ENCODE data around the gene GOLGA7B. TPM values are rescaled to one million over a fixed set of nuclear protein-coding genes. Genes with fewer than 3 reads are reported as not detected.

Gene GOLGA7B
- total RNA-seq, 1 donor from 2014 or later = 0.05 TPM

DNA sequence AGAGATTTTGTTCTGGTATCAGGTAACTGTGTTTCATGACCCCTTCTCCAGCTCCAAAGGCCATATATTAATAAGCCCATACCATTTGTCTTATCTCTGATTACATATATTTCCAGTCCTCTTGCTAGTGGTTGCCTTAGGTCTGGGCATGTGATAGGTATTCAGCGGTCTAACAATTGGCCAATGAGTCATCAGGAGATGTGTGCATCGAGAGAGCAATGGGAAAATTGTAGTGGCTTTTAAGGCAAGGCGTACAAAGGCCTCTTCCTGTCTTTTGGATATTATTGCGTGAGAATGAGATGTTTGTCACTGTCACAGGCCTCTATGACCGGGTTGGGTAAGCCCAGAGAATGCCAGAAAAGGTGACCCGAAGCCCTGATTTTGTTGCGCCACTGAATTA, 39.2 kb upstream of the GOLGA7B start:
- no peak overlapping the region for H3K4me3 Mint-ChIP-seq (ENCODE audit: unreplicated experiment)
- TF ChIP-seq, protein P1, sequence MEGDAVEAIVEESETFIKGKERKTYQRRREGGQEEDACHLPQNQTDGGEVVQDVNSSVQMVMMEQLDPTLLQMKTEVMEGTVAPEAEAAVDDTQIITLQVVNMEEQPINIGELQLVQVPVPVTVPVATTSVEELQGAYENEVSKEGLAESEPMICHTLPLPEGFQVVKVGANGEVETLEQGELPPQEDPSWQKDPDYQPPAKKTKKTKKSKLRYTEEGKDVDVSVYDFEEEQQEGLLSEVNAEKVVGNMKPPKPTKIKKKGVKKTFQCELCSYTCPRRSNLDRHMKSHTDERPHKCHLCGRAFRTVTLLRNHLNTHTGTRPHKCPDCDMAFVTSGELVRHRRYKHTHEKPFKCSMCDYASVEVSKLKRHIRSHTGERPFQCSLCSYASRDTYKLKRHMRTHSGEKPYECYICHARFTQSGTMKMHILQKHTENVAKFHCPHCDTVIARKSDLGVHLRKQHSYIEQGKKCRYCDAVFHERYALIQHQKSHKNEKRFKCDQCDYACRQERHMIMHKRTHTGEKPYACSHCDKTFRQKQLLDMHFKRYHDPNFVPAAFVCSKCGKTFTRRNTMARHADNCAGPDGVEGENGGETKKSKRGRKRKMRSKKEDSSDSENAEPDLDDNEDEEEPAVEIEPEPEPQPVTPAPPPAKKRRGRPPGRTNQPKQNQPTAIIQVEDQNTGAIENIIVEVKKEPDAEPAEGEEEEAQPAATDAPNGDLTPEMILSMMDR (IDR thresholded peaks at IDR 0.05) = no peak
- no peak overlapping the region for H3K27ac Mint-ChIP-seq (ENCODE audit: unreplicated experiment)
- H3K4me1 Mint-ChIP-seq (ENCODE audit: unreplicated experiment) = peaks cover 4% of the 10 kb centered on the region
- no peaks in the 10 kb centered on the region for H3K36me3 Mint-ChIP-seq (ENCODE audit: unreplicated experiment)
- H3K27me3 Mint-ChIP-seq (ENCODE audit: unreplicated experiment) = peaks cover 5% of the 10 kb centered on the region
- no peaks in the 10 kb centered on the region for H3K9me3 Mint-ChIP-seq (ENCODE audit: unreplicated experiment)
- DNase-seq (ENCODE audit: extremely low spot score, unreplicated experiment) = no peak

DNA sequence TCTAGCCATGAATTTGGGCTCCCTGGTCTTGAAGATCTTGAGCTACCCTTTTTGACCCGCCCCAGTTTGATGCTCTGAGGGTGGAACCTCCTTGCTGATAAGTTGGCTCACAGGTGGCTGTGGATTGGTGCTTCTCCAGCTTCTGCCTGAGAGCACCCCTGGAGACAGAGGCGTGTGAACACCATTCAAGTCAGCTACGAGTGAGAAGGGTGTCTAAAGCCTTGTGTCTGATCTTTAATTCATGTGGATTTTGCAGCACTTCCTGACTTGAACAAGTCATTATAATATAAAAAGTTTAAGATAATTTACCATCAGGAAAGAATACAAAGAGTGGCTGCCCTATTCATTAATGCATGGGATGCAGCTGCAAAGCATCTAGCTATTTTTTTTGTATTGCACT, 37.7 kb upstream of the GOLGA7B start:
- no peaks in the 10 kb centered on the region for H3K36me3 Mint-ChIP-seq (ENCODE audit: unreplicated experiment)
- no peak for DNase-seq (ENCODE audit: extremely low spot score, unreplicated experiment)
- peaks cover 5% of the 10 kb centered on the region for H3K27me3 Mint-ChIP-seq (ENCODE audit: unreplicated experiment)
- H3K4me3 Mint-ChIP-seq (ENCODE audit: unreplicated experiment) = no peak overlapping the region
- no peak overlapping the region for H3K27ac Mint-ChIP-seq (ENCODE audit: unreplicated experiment)
- TF ChIP-seq, protein P1 (IDR thresholded peaks at IDR 0.05) = no peak
- no peaks in the 10 kb centered on the region for H3K9me3 Mint-ChIP-seq (ENCODE audit: unreplicated experiment)
- peaks cover 4% of the 10 kb centered on the region for H3K4me1 Mint-ChIP-seq (ENCODE audit: unreplicated experiment)

DNA sequence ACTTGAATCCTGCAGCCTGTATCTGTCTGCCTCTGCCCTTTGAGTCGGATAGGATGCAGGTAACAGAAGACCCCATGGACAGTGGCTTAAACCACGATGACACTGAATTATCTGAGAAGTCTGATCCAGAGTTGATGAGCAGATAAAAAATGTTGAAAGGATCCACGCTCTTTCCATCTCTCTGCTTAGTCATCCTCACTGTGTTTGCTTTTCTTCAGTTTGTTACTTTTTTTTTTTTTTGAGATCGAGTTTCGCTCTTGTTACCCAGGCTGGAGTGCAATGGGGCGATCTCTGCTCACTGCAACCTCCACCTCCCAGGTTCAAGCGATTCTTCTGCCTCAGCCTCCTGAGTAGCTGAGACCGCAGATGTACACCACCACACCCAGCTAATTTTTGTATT, 36.9 kb upstream of the GOLGA7B start:
- Mint-ChIP-seq H3K27me3 (ENCODE audit: unreplicated experiment) (peaks cover 7% of the 10 kb centered on the region), H3K9me3 (ENCODE audit: unreplicated experiment) (no peaks in the 10 kb centered on the region), H3K27ac (ENCODE audit: unreplicated experiment) (no peak overlapping the region), H3K4me1 (ENCODE audit: unreplicated experiment) (peaks cover 4% of the 10 kb centered on the region), H3K4me3 (ENCODE audit: unreplicated experiment) (no peak overlapping the region), H3K36me3 (ENCODE audit: unreplicated experiment) (no peaks in the 10 kb centered on the region)
- TF ChIP-seq, protein P1 (IDR thresholded peaks at IDR 0.05) = no peak
- DNase-seq (ENCODE audit: extremely low spot score, unreplicated experiment) = no peak

DNA sequence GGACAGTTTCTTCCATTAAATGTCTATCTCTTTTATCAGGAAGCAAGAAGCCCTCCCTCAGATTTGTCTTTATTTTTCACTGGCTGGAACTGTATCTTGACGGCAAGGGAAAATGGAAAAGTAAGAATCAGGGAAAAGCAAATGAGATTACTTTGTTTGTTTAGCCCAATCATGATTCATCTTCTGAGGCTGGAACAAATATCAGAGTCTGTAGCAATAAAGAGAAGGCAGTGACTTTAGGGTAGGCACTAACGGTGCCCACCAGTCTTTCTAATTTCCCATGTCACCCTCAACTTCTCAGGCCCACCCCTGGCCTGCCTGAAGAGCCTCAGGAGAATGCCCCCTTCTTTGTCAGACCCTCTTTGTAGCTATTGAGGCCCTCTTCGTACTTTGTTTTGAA, 36.3 kb upstream of the GOLGA7B start:
- DNase-seq (ENCODE audit: extremely low spot score, unreplicated experiment) = no peak
- no peaks in the 10 kb centered on the region for H3K36me3 Mint-ChIP-seq (ENCODE audit: unreplicated experiment)
- H3K4me3 Mint-ChIP-seq (ENCODE audit: unreplicated experiment) = no peak overlapping the region
- H3K27me3 Mint-ChIP-seq (ENCODE audit: unreplicated experiment) = peaks cover 10% of the 10 kb centered on the region
- peaks cover 4% of the 10 kb centered on the region for H3K4me1 Mint-ChIP-seq (ENCODE audit: unreplicated experiment)
- TF ChIP-seq, protein P1 (IDR thresholded peaks at IDR 0.05) = no peak
- H3K27ac Mint-ChIP-seq (ENCODE audit: unreplicated experiment) = no peak overlapping the region
- H3K9me3 Mint-ChIP-seq (ENCODE audit: unreplicated experiment) = no peaks in the 10 kb centered on the region

DNA sequence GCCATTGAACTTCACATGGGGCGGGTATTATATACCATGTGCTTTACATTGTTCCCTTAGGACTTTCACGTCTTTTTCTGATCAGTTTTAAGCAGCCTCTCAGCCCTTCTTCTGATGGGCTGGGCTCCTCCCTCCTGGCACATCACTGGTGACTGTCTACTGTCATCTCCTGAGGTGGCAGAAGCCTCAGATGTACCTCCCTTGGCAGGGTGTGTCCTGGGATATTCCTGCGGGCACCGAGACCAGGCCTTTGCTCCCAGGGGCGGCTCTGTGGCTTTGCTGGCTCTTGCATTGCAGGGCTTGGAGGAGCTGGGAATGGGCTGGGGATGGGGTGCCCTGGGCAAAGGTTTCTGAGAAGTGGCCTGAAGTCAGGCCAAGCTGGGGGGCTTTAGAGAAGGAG, 34.6 kb upstream of the GOLGA7B start:
- Mint-ChIP-seq H3K27me3 (ENCODE audit: unreplicated experiment) (peaks cover 11% of the 10 kb centered on the region), H3K4me1 (ENCODE audit: unreplicated experiment) (peaks cover 4% of the 10 kb centered on the region), H3K36me3 (ENCODE audit: unreplicated experiment) (no peaks in the 10 kb centered on the region), H3K4me3 (ENCODE audit: unreplicated experiment) (no peak overlapping the region), H3K9me3 (ENCODE audit: unreplicated experiment) (no peaks in the 10 kb centered on the region), H3K27ac (ENCODE audit: unreplicated experiment) (no peak overlapping the region)
- DNase-seq (ENCODE audit: extremely low spot score, unreplicated experiment) = no peak
- TF ChIP-seq, protein P1 (IDR thresholded peaks at IDR 0.05) = no peak

Data from osteocyte (in vitro differentiated cells).